ENCODE results near the gene TSPYL2.

The TSPYL2 gene

GRCh38 chrX:53075011-53075410 lies 7.2 kb upstream of the TSPYL2 start:
- no peak for TF ChIP-seq CTCF (IDR thresholded peaks at IDR 0.05)
- Histone ChIP-seq H3K9me3 (no peaks in the 10 kb centered on the region), H3K27me3 (no peaks in the 10 kb centered on the region), H3K4me1 (ENCODE audit: control insufficient read depth in 1 of 2, insufficient read depth in 1 of 2, low read depth in 1 of 2, low read length in 1 of 2) (peaks cover 4 to 11% of the 10 kb centered on the region in 2 experiments), H3K4me3 (ENCODE audit: low read depth in 1 of 2, low read length in 1 of 2) (no peak overlapping the region), H3K36me3 (no peaks in the 10 kb centered on the region), H3K27ac (no peak overlapping the region)

GRCh38 chrX:53076671-53077070 lies 5.5 kb upstream of the TSPYL2 start:
- no peaks in the 10 kb centered on the region for H3K9me3 ChIP-seq
- H3K27me3 ChIP-seq = no peaks in the 10 kb centered on the region
- H3K4me1 ChIP-seq (ENCODE audit: control insufficient read depth in 1 of 2, insufficient read depth in 1 of 2, low read depth in 1 of 2, low read length in 1 of 2) = peaks cover 2 to 10% of the 10 kb centered on the region in 2 experiments
- H3K4me3 ChIP-seq (ENCODE audit: low read depth in 1 of 2, low read length in 1 of 2) = no peak overlapping the region
- TF ChIP-seq CTCF (IDR thresholded peaks at IDR 0.05) = no peak
- H3K36me3 ChIP-seq = no peaks in the 10 kb centered on the region
- H3K27ac ChIP-seq = no peak overlapping the region

GRCh38 chrX:53077207-53078197 lies 4.7 kb upstream of the TSPYL2 start:
- no peak for TF ChIP-seq CTCF (IDR thresholded peaks at IDR 0.05)
- Histone ChIP-seq H3K36me3 (no peaks in the 10 kb centered on the region), H3K9me3 (no peaks in the 10 kb centered on the region), H3K27ac (no peak overlapping the region), H3K4me3 (ENCODE audit: low read depth in 1 of 2, low read length in 1 of 2) (no peak overlapping the region), H3K4me1 (ENCODE audit: control insufficient read depth in 1 of 2, insufficient read depth in 1 of 2, low read depth in 1 of 2, low read length in 1 of 2) (peaks cover 0 to 2% of the 10 kb centered on the region in 2 experiments), H3K27me3 (peaks cover under 1% of the 10 kb centered on the region)

- no peak for TF ChIP-seq CTCF (IDR thresholded peaks at IDR 0.05)
- H3K4me1 ChIP-seq (ENCODE audit: control insufficient read depth in 1 of 2, insufficient read depth in 1 of 2, low read depth in 1 of 2, low read length in 1 of 2) = peaks cover 7 to 8% of the 10 kb centered on the region in 2 experiments
Observed at GRCh38 chrX:53078943-53079342, 3.2 kb upstream of the TSPYL2 start.

GRCh38 chrX:53080628-53081580 lies 1.3 kb upstream of the TSPYL2 start:
- TF ChIP-seq CTCF (IDR thresholded peaks at IDR 0.05) = no peak
- peaks cover 7 to 8% of the 10 kb centered on the region in 2 experiments for H3K4me1 ChIP-seq (ENCODE audit: control insufficient read depth in 1 of 2, insufficient read depth in 1 of 2, low read depth in 1 of 2, low read length in 1 of 2)
- H3K9me3 ChIP-seq = no peaks in the 10 kb centered on the region
- H3K4me3 ChIP-seq (ENCODE audit: low read depth in 1 of 2, low read length in 1 of 2) = no peak overlapping the region
- H3K36me3 ChIP-seq = no peaks in the 10 kb centered on the region
- no peak overlapping the region for H3K27ac ChIP-seq
- H3K27me3 ChIP-seq = peaks cover 11% of the 10 kb centered on the region

More at GRCh38 chrX:53078943-53079342, 3.2 kb upstream of the TSPYL2 start:
- no peaks in the 10 kb centered on the region for H3K9me3 ChIP-seq
- H3K4me3 ChIP-seq (ENCODE audit: low read depth in 1 of 2, low read length in 1 of 2) = no peak overlapping the region
- H3K36me3 ChIP-seq = no peaks in the 10 kb centered on the region
- peaks cover 11% of the 10 kb centered on the region for H3K27me3 ChIP-seq
- no peak overlapping the region for H3K27ac ChIP-seq

Data from neutrophil (primary cell).